Testis (tissue), 3 donors: ENCODE results near the gene PDGFD. TPM values are rescaled to one million over a fixed set of nuclear protein-coding genes. Genes with fewer than 3 reads are reported as not detected.

ENCODE experiments used
- DNase-seq: peaks from one replicate; pipeline ENCODE4 v3.0.0-alpha.2; 2019
- H3K27ac ChIP-seq, 2 donors: fragments of 200-600 bp; sonication (generic); one replicate each; pipeline ENCODE4 v1.5.1; 2019
- H3K27me3 ChIP-seq: fragments of 200-600 bp; sonication (generic); one replicate; pipeline ENCODE4 v1.5.1; 2019
- H3K36me3 ChIP-seq: fragments of 200-600 bp; sonication (generic); one replicate; pipeline ENCODE4 v1.5.1; 2017; ENCODE audit warnings: low read depth; ENCODE audit errors: missing control alignments
- H3K4me1 ChIP-seq: fragments of 200-600 bp; sonication (generic); one replicate; pipeline ENCODE4 v1.5.1; 2019
- H3K4me3 ChIP-seq, 2 donors: fragments of 200-600 bp; sonication (generic); one replicate each; pipeline ENCODE4 v1.5.1; 2017 to 2019
- H3K9me3 ChIP-seq: fragments of 200-600 bp; sonication (generic); one replicate; pipeline ENCODE4 v1.5.1; 2017
- POLR2A ChIP-seq: fragments of 450-650 bp; IDR thresholded peaks from one replicate; pipeline ENCODE4 v1.6.1; 2017; ENCODE audit warnings: antibody characterized with exemption, mild to moderate bottlenecking, moderate library complexity
- WGBS, 2 donors: methylation state at CpG; one replicate each; pipeline ENCODE4 v1.1.5; 2018; 5-methylcytosine and 5-hydroxymethylcytosine counted together
- intact Hi-C: fragments of 100-400 bp; cut with DNase I; formaldehyde crosslinking; loops from one replicate; pipeline ENCODE4 v1.15.1; 2023; ENCODE audit warnings: low total_unique reads
- polyA plus RNA-seq: library from polyadenylated mRNA; stranded (reverse); fragments of 350-450 nt; fragmentation: Illumina TruSeq; extraction: RNeasy Lipid Tissue Mini Kit (QIAGEN cat#74804); gene quantifications from one replicate; pipeline ENCODE4 v1.2.3, GENCODE V29; 2014; ENCODE audit warnings: low read depth, low replicate concordance; ENCODE audit not compliant: insufficient read depth
- total RNA-seq, 2 donors: library from RNA; depleted of rRNA; stranded (reverse); fragments of >200 nt; gene quantifications; one replicate each; pipeline ENCODE4 v1.2.3, GENCODE V29; 2016
- TF ChIP-seq, protein P1 (sequence below), 3 experiments: fragments of 450-650 bp in 2 of 3; fragments of 200-600 bp in 1 of 3; sonication (generic) in 1 of 3; IDR thresholded peaks; one replicate each; pipeline ENCODE4 v1.5.1; 2016 to 2019; ENCODE audit warnings: antibody characterized with exemption in 3 of 3, mild to moderate bottlenecking in 2 of 3, moderate library complexity in 1 of 3

The PDGFD gene
- total and polyA plus RNA-seq, 3 donors from 2014 or later, result 6.0 to 8.1 (median 8.0) TPM

DNA sequence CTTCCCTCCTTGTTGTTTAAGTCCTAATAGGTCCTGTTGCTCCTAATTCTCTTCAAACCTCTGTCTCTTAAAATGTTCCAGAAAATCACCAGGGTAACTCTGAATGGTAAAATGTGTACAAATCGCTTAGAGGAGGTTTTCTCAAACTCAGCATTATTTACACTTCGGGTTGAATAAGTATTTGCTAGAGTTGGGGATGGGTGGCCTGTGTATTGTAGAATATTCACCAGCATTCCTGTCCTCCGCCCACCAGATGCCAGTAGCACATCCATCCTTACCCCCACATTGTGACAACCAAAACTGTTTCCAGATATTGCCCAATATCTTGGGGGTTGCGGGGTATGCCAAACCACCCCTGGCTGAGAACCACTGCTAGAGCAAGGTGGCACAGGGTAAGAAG, 191.9 kb downstream of the PDGFD start:
- intact Hi-C loops, result no loop called here
- no peak for DNase-seq
- 89 to 98% methylated on average over 4 of the region's 4 CpGs for WGBS, 2 donors

DNA sequence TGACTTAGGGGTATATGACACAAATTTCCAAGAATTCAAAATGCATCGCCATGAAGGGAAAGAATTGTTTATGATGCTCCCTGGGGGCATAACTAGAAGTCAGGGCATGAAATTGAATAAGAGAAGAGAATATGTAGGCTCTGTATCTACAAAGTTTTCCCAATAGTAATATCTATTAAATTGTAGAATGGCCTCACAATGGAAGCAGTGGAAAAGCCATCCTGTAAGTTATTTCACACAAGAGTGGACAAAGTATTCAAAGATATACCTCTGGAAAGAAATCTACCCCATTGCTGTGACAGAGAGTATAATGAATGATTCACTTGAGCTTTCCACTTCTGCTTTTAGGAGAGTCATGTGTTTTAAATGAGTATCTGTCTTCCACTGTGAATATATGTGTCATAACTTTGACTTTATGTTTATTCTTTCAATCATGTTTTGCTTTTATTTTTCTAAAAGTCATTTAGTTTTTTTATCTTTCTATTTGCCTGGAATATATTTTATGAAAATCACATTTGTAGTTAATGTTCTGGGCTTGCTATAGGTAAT, 193.2 kb downstream of the PDGFD start:
- no peaks in the 10 kb centered on the region for H3K27me3 ChIP-seq
- WGBS, 2 donors, result 92 to 95% methylated on average over 1 of the region's 1 CpG
- intact Hi-C loops, result no loop called here
- no peak overlapping the region for H3K27ac ChIP-seq
- TF ChIP-seq, protein P1, sequence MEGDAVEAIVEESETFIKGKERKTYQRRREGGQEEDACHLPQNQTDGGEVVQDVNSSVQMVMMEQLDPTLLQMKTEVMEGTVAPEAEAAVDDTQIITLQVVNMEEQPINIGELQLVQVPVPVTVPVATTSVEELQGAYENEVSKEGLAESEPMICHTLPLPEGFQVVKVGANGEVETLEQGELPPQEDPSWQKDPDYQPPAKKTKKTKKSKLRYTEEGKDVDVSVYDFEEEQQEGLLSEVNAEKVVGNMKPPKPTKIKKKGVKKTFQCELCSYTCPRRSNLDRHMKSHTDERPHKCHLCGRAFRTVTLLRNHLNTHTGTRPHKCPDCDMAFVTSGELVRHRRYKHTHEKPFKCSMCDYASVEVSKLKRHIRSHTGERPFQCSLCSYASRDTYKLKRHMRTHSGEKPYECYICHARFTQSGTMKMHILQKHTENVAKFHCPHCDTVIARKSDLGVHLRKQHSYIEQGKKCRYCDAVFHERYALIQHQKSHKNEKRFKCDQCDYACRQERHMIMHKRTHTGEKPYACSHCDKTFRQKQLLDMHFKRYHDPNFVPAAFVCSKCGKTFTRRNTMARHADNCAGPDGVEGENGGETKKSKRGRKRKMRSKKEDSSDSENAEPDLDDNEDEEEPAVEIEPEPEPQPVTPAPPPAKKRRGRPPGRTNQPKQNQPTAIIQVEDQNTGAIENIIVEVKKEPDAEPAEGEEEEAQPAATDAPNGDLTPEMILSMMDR (IDR thresholded peaks at IDR 0.05), result no peak
- TF ChIP-seq POLR2A, result no peak
- no peak for DNase-seq
- H3K36me3 ChIP-seq, result no peaks in the 10 kb centered on the region
- no peaks in the 10 kb centered on the region for H3K9me3 ChIP-seq
- H3K4me3 ChIP-seq, result no peak overlapping the region
- no peaks in the 10 kb centered on the region for H3K4me1 ChIP-seq

More for the DNA sequence above, 191.9 kb downstream of the PDGFD start:
- no peak overlapping the region for H3K27ac ChIP-seq
- TF ChIP-seq, protein P1 (IDR thresholded peaks at IDR 0.05), result no peak
- TF ChIP-seq POLR2A, result no peak
- no peak overlapping the region for H3K4me3 ChIP-seq
- H3K27me3 ChIP-seq, result no peaks in the 10 kb centered on the region
- H3K36me3 ChIP-seq, result no peaks in the 10 kb centered on the region
- no peaks in the 10 kb centered on the region for H3K9me3 ChIP-seq
- H3K4me1 ChIP-seq, result no peaks in the 10 kb centered on the region

DNA sequence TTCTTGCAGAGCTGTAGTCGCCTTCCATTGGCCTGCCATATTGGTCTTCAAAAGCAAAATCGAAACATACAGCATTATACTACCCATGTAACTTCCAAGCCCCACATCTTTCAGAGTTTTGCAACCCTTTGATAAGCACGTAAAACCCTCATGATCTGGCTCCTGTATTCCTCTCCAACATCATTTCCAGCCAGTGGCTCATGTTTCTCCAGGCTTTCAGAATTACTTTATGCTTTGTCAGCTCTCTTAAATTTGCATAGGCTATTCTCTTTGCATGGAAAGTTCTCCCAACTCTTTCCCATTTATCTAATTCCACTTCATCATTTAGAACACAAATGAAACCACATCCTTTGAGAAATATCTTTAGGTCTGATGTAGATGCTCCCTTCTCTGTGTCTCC, 195.3 kb downstream of the PDGFD start:
- WGBS, 2 donors, result 91 to 92% methylated on average over 3 of the region's 3 CpGs
- TF ChIP-seq POLR2A, result no peak
- TF ChIP-seq, protein P1 (IDR thresholded peaks at IDR 0.05), result no peak
- no peaks in the 10 kb centered on the region for H3K27me3 ChIP-seq
- no peaks in the 10 kb centered on the region for H3K9me3 ChIP-seq
- intact Hi-C loops, result no loop called here
- no peak overlapping the region for H3K27ac ChIP-seq
- no peak overlapping the region for H3K4me3 ChIP-seq
- H3K36me3 ChIP-seq, result no peaks in the 10 kb centered on the region
- DNase-seq, result no peak
- H3K4me1 ChIP-seq, result no peaks in the 10 kb centered on the region

DNA sequence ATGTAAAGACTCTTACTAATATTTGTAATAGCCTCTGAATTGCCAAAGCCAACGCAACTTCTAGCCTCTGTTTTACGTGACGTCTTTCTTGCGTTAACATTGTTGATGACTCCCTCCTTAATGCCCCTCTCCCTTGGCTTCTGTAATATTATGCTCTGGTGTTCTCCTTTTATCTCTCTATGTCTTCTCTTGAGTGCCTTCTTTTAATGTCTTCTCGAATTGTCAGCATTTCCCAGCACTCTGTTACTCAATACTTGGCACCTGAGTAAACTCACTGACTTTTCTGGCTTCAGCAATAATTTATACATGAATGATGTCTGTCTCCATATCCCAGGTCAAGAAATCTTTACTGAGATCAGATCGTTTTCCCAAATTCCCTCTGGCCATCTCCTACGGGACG, 196.0 kb downstream of the PDGFD start:
- no peak for TF ChIP-seq POLR2A
- TF ChIP-seq, protein P1 (IDR thresholded peaks at IDR 0.05), result no peak
- Histone ChIP-seq H3K4me3 (no peak overlapping the region), H3K27ac (no peak overlapping the region), H3K27me3 (no peaks in the 10 kb centered on the region), H3K4me1 (no peaks in the 10 kb centered on the region), H3K9me3 (no peaks in the 10 kb centered on the region), H3K36me3 (no peaks in the 10 kb centered on the region)
- 92 to 93% methylated on average over 8 of the region's 8 CpGs for WGBS, 2 donors
- intact Hi-C loops, result no loop called here
- no peak for DNase-seq

DNA sequence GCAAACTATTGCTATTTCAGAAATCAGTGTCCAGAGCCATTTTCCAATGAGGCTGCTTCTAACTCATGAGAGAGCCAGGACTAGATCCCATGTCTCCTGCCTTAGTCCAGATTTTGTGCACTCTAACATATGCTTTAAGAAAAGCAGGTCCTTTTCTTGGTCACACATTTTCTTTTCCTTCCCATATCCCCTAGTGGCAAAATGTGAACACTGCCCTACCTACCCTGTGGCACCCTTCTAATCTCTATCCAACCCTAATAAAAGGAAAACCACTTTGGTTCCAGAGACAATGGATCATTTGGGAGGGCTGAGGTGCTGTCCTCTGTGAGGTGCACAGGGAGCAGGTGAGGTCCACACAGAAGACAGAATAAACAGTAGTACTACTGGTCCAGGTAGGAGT, 199.6 kb downstream of the PDGFD start:
- Histone ChIP-seq H3K4me3 (no peak overlapping the region), H3K36me3 (no peaks in the 10 kb centered on the region), H3K27me3 (no peaks in the 10 kb centered on the region), H3K27ac (no peak overlapping the region), H3K4me1 (no peaks in the 10 kb centered on the region), H3K9me3 (no peaks in the 10 kb centered on the region)
- no peak for TF ChIP-seq POLR2A
- TF ChIP-seq, protein P1 (IDR thresholded peaks at IDR 0.05), result no peak
- no peak for DNase-seq
- intact Hi-C loops, result no loop called here
